Colonic mucosa (tissue), 4 donors: ENCODE results near the gene RHBDD3. TPM values are rescaled to one million over a fixed set of nuclear protein-coding genes. Genes with fewer than 3 reads are reported as not detected.

ENCODE experiments used
- DNase-seq: peaks from one replicate; pipeline ENCODE4 v3.0.0-alpha.2; 2020
- H3K27ac ChIP-seq: fragments of 200-600 bp; one replicate; pipeline ENCODE4 v1.8.0; 2021
- H3K27me3 ChIP-seq: fragments of 200-600 bp; one replicate; pipeline ENCODE4 v1.8.0; 2021
- H3K36me3 ChIP-seq: fragments of 200-600 bp; one replicate; pipeline ENCODE4 v1.8.0; 2021
- H3K4me1 ChIP-seq: fragments of 200-600 bp; one replicate; pipeline ENCODE4 v1.8.0; 2021; ENCODE audit warnings: mild to moderate bottlenecking
- H3K4me3 ChIP-seq: fragments of 200-600 bp; one replicate; pipeline ENCODE4 v1.8.0; 2021
- H3K9ac ChIP-seq, 2 donors: one replicate each; pipeline ENCODE4 v1.7.0; 2013; ENCODE audit warnings: control low read depth in 2 of 2, low read depth in 2 of 2, low read length in 2 of 2
- H3K9me3 ChIP-seq: fragments of 200-600 bp; one replicate; pipeline ENCODE4 v1.8.0; 2021
- CTCF ChIP-seq: fragments of 200-600 bp; IDR thresholded peaks from one replicate; pipeline ENCODE4 v1.8.0; 2022; ENCODE audit warnings: antibody characterized with exemption, mild to moderate bottlenecking
- intact Hi-C: fragments of 100-400 bp; cut with DNase I; formaldehyde crosslinking; loops from one replicate; pipeline ENCODE4 v1.14.1; 2022
- total RNA-seq, 2 donors: library from RNA; stranded (reverse); fragmentation: NEBNext Ultra II Directional in 1 of 2; extraction: Animal tissue kit (Norgen Biotek cat#: 25700) in 1 of 2; gene quantifications; one replicate each; pipeline ENCODE4 v1.2.1, GENCODE V29; 2021
- donor health status: healthy.
- donor health status: DM: no; HTN: no; CAD: no.
- donor health status: DM: no; HTN: no; CAD: no.

Gene RHBDD3
- total RNA-seq, 2 donors from 2014 or later, result 15.4 to 32.0 TPM

GRCh38 chr22:29265929-29266328, 1.9 kb downstream of the RHBDD3 start:
- intact Hi-C loops, result no loop called here
- Histone ChIP-seq H3K9ac (peak overlapping the region in 1 of 2 donors; percentile 95), H3K27me3 (no peaks in the 10 kb centered on the region), H3K4me1 (peaks cover 18% of the 10 kb centered on the region), H3K4me3 (no peak overlapping the region), H3K36me3 (peaks cover 4% of the 10 kb centered on the region), H3K9me3 (no peaks in the 10 kb centered on the region), H3K27ac (no peak overlapping the region)
- DNase-seq, result no peak
- TF ChIP-seq CTCF, result no peak

- Histone ChIP-seq H3K27ac (no peak overlapping the region), H3K9ac (no peak overlapping the region), H3K9me3 (no peaks in the 10 kb centered on the region), H3K27me3 (no peaks in the 10 kb centered on the region), H3K4me3 (no peak overlapping the region), H3K4me1 (peaks cover 15% of the 10 kb centered on the region), H3K36me3 (peaks cover 4% of the 10 kb centered on the region)
- TF ChIP-seq CTCF, result no peak
- no peak for DNase-seq
- intact Hi-C loops, result no loop called here
Measured at GRCh38 chr22:29265305-29265704, 2.5 kb downstream of the RHBDD3 start.

GRCh38 chr22:29263791-29264276, 3.9 kb downstream of the RHBDD3 start:
- Histone ChIP-seq H3K27ac (no peak overlapping the region), H3K9ac (no peak overlapping the region), H3K27me3 (no peaks in the 10 kb centered on the region), H3K4me1 (peaks cover 12% of the 10 kb centered on the region), H3K36me3 (peaks cover 4% of the 10 kb centered on the region), H3K4me3 (no peak overlapping the region), H3K9me3 (no peaks in the 10 kb centered on the region)
- no peak for DNase-seq
- intact Hi-C loops, result no loop called here
- TF ChIP-seq CTCF, result no peak

GRCh38 chr22:29260601-29261315, 7.0 kb downstream of the RHBDD3 start:
- Histone ChIP-seq H3K4me1 (no peaks in the 10 kb centered on the region), H3K9ac (no peak overlapping the region), H3K4me3 (no peak overlapping the region), H3K27me3 (no peaks in the 10 kb centered on the region), H3K27ac (no peak overlapping the region), H3K9me3 (no peaks in the 10 kb centered on the region), H3K36me3 (peaks cover 4% of the 10 kb centered on the region)
- DNase-seq, result no peak
- no peak for TF ChIP-seq CTCF
- intact Hi-C loops, result no loop called here

GRCh38 chr22:29260031-29260560, 7.7 kb downstream of the RHBDD3 start:
- H3K4me3 ChIP-seq, result no peak overlapping the region
- H3K9ac ChIP-seq, result no peak overlapping the region
- H3K27me3 ChIP-seq, result no peaks in the 10 kb centered on the region
- H3K27ac ChIP-seq, result no peak overlapping the region
- intact Hi-C loops, result no loop called here
- no peak for DNase-seq
- H3K9me3 ChIP-seq, result no peaks in the 10 kb centered on the region
- H3K36me3 ChIP-seq, result peaks cover under 1% of the 10 kb centered on the region
- TF ChIP-seq CTCF, result no peak
- H3K4me1 ChIP-seq, result no peaks in the 10 kb centered on the region
